ENCODE results near the gene PI4KB. TPM values are rescaled to one million over a fixed set of nuclear protein-coding genes. Genes with fewer than 3 reads are reported as not detected.
A peak's percentile ranks its signal among the peaks of the same experiment; 100 is the strongest.

PI4KB gene
- total RNA-seq, 2 donors from 2014 or later, result 39.6 to 40.2 TPM

- TF ChIP-seq CTCF (IDR thresholded peaks at IDR 0.05), result no peak
- no peak for TF ChIP-seq POLR2A (IDR thresholded peaks at IDR 0.05)
- ATAC-seq, result no peak
- Histone ChIP-seq H3K4me1 (peaks cover 39% of the 10 kb centered on the region), H3K4me3 (no peak overlapping the region), H3K36me3 (replicated peaks in 1 of 2; ENCODE audit: insufficient read depth in 1 of 2, low read depth in 2 of 2) (peaks cover 0 to 18% of the 10 kb centered on the region in 2 donors), H3K9me3 (no peaks in the 10 kb centered on the region), H3K27me3 (no peaks in the 10 kb centered on the region), H3K27ac (peak overlapping the region in 1 of 4 donors; percentile 36)
- 81 to 87% methylated on average over 8 of the region's 8 CpGs for WGBS, 2 donors
- intact Hi-C loops (cut with DNase I), result no loop called here
- no peak for DNase-seq
Observed at GRCh38 chr1:151312826-151313225, 14.4 kb downstream of the PI4KB start.

- peaks cover 0 to 20% of the 10 kb centered on the region in 2 donors for H3K36me3 ChIP-seq (replicated peaks in 1 of 2; ENCODE audit: insufficient read depth in 1 of 2, low read depth in 2 of 2)
- H3K4me3 ChIP-seq, result no peak overlapping the region
- TF ChIP-seq CTCF (IDR thresholded peaks at IDR 0.05), result no peak
- no peak for TF ChIP-seq POLR2A (IDR thresholded peaks at IDR 0.05)
- H3K27me3 ChIP-seq, result no peaks in the 10 kb centered on the region
- intact Hi-C loops (cut with DNase I), result no loop called here
- no peak for ATAC-seq
- H3K4me1 ChIP-seq, result peaks cover 39% of the 10 kb centered on the region
- 89 to 95% methylated on average over 4 of the region's 4 CpGs for WGBS, 2 donors
- no peak for DNase-seq
- no peaks in the 10 kb centered on the region for H3K9me3 ChIP-seq
- peak overlapping the region in 3 of 4 donors; percentile 7 to 54 (median 53) for H3K27ac ChIP-seq
Observed at GRCh38 chr1:151312411-151312810, 14.8 kb downstream of the PI4KB start.

- TF ChIP-seq POLR2A (IDR thresholded peaks at IDR 0.05) (no peak), CTCF (IDR thresholded peaks at IDR 0.05) (no peak)
- intact Hi-C loops (cut with DNase I), result no loop called here
- peaks cover 0 to 25% of the 10 kb centered on the region in 2 donors for H3K36me3 ChIP-seq (replicated peaks in 1 of 2; ENCODE audit: insufficient read depth in 1 of 2, low read depth in 2 of 2)
- H3K4me3 ChIP-seq, result no peak overlapping the region
- H3K27ac ChIP-seq, result peak overlapping the region in 3 of 4 donors; percentile 7 to 54 (median 53)
- no peaks in the 10 kb centered on the region for H3K9me3 ChIP-seq
- H3K27me3 ChIP-seq, result no peaks in the 10 kb centered on the region
- ATAC-seq (peak; percentile 76), DNase-seq (peak; percentile 41 to 82 (median 62))
- peaks cover 39% of the 10 kb centered on the region for H3K4me1 ChIP-seq
- WGBS, 2 donors, result 61 to 70% methylated on average over 7 of the region's 7 CpGs
Observed at GRCh38 chr1:151311589-151312331, 15.5 kb downstream of the PI4KB start.

GRCh38 chr1:151311011-151311410 lies 16.2 kb downstream of the PI4KB start:
- Histone ChIP-seq H3K9me3 (no peaks in the 10 kb centered on the region), H3K4me1 (peaks cover 39% of the 10 kb centered on the region), H3K27ac (peak overlapping the region in 2 of 4 donors; percentile 1 to 54), H3K4me3 (no peak overlapping the region), H3K27me3 (no peaks in the 10 kb centered on the region), H3K36me3 (replicated peaks in 1 of 2; ENCODE audit: insufficient read depth in 1 of 2, low read depth in 2 of 2) (peaks cover 7 to 29% of the 10 kb centered on the region in 2 donors)
- no peak for TF ChIP-seq CTCF (IDR thresholded peaks at IDR 0.05)
- no peak for TF ChIP-seq POLR2A (IDR thresholded peaks at IDR 0.05)
- 68 to 71% methylated on average over 4 of the region's 4 CpGs for WGBS, 2 donors
- intact Hi-C loops (cut with DNase I), result no loop called here
- ATAC-seq (no peak), DNase-seq (no peak)

Measured in body of pancreas (tissue), 4 donors.